Panc1 (cell line): ENCODE results near the gene BBS9.

Experiments used
- CTCF ChIP-seq: fragments of 450-650 bp; IDR thresholded peaks from 2 replicates; pipeline ENCODE4 v1.5.1; 2017; ENCODE audit warnings: mild to moderate bottlenecking
- POLR2AphosphoS5 ChIP-seq: IDR thresholded peaks from 2 replicates; pipeline ENCODE4 v1.6.1; 2012; ENCODE audit warnings: mild to moderate bottlenecking, low read depth, low read length, moderate library complexity
- REST ChIP-seq, 2 experiments: IDR thresholded peaks; 2 replicates each; pipeline ENCODE4 v1.6.1; 2011 to 2012; ENCODE audit warnings: low read depth in 2 of 2, control low read depth in 1 of 2, low read length in 1 of 2, mild to moderate bottlenecking in 1 of 2, moderate library complexity in 1 of 2; ENCODE audit not compliant: insufficient read depth in 1 of 2
- SIN3A ChIP-seq: IDR thresholded peaks from 2 replicates; pipeline ENCODE4 v1.6.1; 2012; ENCODE audit warnings: low read depth, mild to moderate bottlenecking, low read length, moderate library complexity, borderline replicate concordance; ENCODE audit not compliant: insufficient read depth
- TCF7L2 ChIP-seq: IDR thresholded peaks from 2 replicates; pipeline ENCODE4 v1.6.1; 2011; ENCODE audit warnings: mild to moderate bottlenecking, low read depth, low read length, inconsistent platforms

- TF ChIP-seq TCF7L2 (no peak), CTCF (no peak), REST (IDR thresholded peaks at IDR 0.05; ENCODE audit: insufficient read depth in 1 of 2, low read depth in 2 of 2, low read length in 1 of 2) (no peak), POLR2AphosphoS5 (no peak), SIN3A (no peak)
These were observed 430.0 kb downstream of the BBS9 start for GRCh38 chr7:33559324-33559710.
